ENCODE data around the gene MEAK7.

DNA sequence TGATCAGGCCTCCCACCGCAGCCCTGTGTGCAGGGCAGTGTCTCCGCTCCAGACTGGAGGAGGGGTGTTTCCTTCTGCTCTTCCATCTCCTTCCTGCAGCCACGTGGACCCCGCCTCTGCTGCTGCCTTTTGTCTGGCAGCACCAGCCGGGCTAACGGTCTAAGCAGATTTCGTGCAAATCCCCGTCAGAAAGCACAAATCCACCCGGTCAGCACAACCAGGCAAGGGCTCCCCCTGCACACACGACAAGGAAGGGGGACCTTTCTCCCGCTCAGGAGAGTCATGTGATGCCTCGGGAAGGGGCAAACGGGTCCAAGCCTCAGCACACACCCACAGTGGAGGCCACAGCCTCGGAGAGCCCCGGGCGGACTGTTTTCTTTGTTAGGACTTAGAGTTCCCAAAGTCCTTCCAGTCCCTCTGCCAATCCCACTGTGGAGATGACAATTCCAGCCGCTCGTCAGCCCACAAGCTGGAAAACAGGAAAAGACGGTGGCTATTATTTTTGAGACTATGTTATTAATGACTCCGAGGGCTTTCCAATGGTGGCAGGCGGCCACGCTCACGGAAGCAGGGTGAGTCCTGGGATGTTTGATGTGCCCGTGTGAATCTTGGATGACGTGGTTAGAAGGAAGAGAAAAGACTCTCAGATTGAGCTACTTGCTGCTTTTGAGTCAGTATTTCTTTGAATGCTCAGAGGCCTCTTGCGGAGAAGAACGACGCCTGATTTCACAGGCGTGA lies 22.5 kb upstream of the MEAK7 start:
- no peak for TF ChIP-seq EZH2 (IDR thresholded peaks at IDR 0.05)
- no peak for TF ChIP-seq POLR2AphosphoS5 (IDR thresholded peaks at IDR 0.05; ENCODE audit: borderline replicate concordance, low read depth, low read length)

Data from SK-N-MC (cell line).